ENCODE results near the gene DPP3. TPM values are rescaled to one million over a fixed set of nuclear protein-coding genes. Genes with fewer than 3 reads are reported as not detected.

Gene DPP3
- total RNA-seq, 6 experiments from 2014 or later, result 18.0 to 25.6 (median 22.0) TPM

DNA sequence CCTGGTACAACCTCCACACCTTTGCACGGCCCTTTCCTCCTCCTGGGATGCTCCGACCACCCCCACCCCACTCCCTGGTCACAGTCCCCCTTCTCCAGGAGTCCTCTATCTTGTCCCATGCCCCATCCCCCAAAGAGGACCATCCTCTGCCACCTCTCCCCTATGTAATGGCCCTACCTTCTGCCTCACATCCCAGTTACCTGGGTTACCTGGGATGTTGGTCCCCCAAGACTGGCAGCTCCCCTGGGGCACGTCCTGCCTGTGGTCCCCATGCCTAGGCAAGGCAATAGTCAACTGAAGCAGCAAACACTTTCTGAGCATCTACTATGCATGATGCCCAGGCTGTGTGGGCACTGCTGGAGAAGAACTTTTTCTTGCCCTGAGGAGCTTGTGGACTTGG lies 75.2 kb downstream of the DPP3 start:
- intact Hi-C loops (cut with DNase I), result no loop called here
- 52% methylated on average over 3 of the region's 3 CpGs for WGBS (ENCODE audit: insufficient coverage, low coverage, low lambda C conversion rate, missing lambda C conversion rate)

GRCh38 chr11:66556086-66556485 lies 75.9 kb downstream of the DPP3 start:
- Histone ChIP-seq H3K9me3 (no peaks in the 10 kb centered on the region), H3K27ac (no peak overlapping the region), H3K4me1 (peaks cover 0 to 4% (median 0%) of the 10 kb centered on the region in 4 donors), H3K36me3 (no peaks in the 10 kb centered on the region), H3K4me3 (no peak overlapping the region), H3K27me3 (no peaks in the 10 kb centered on the region)
- intact Hi-C loops (cut with DNase I), result no loop called here
- WGBS (ENCODE audit: insufficient coverage, low coverage, low lambda C conversion rate, missing lambda C conversion rate), result 100% methylated on average over 1 of the region's 7 CpGs
- DNase-seq (no peak), ATAC-seq (no peak)
- TF ChIP-seq CTCF (IDR thresholded peaks at IDR 0.05), result no peak
- no peak for TF ChIP-seq POLR2A (IDR thresholded peaks at IDR 0.05)

More for the DNA sequence above, 75.2 kb downstream of the DPP3 start:
- ATAC-seq (no peak), DNase-seq (no peak)
- no peaks in the 10 kb centered on the region for H3K9me3 ChIP-seq
- H3K36me3 ChIP-seq, result no peaks in the 10 kb centered on the region
- H3K4me1 ChIP-seq, result peaks cover 0 to 4% (median 0%) of the 10 kb centered on the region in 4 donors
- TF ChIP-seq POLR2A (IDR thresholded peaks at IDR 0.05), result no peak
- no peak for TF ChIP-seq CTCF (IDR thresholded peaks at IDR 0.05)
- no peak overlapping the region for H3K4me3 ChIP-seq
- H3K27ac ChIP-seq, result no peak overlapping the region
- H3K27me3 ChIP-seq, result no peaks in the 10 kb centered on the region

GRCh38 chr11:66557733-66558326 lies 77.6 kb downstream of the DPP3 start:
- H3K27me3 ChIP-seq, result no peaks in the 10 kb centered on the region
- H3K27ac ChIP-seq, result no peak overlapping the region
- intact Hi-C loops (cut with DNase I), result no loop called here
- no peaks in the 10 kb centered on the region for H3K9me3 ChIP-seq
- H3K36me3 ChIP-seq, result no peaks in the 10 kb centered on the region
- DNase-seq (no peak), ATAC-seq (no peak)
- H3K4me1 ChIP-seq, result peaks cover 0 to 4% (median 0%) of the 10 kb centered on the region in 4 donors
- WGBS (ENCODE audit: insufficient coverage, low coverage, low lambda C conversion rate, missing lambda C conversion rate), result no CpG with 5 or more reads among the region's 24 CpGs
- no peak for TF ChIP-seq CTCF (IDR thresholded peaks at IDR 0.05)
- no peak for TF ChIP-seq POLR2A (IDR thresholded peaks at IDR 0.05)
- no peak overlapping the region for H3K4me3 ChIP-seq

Small RNA genes within 50 kb of the gene (small RNA-seq; reads per million reads assigned to genes)
- 0 reads per million in 2 experiments for gene RF00416

Other genes starting within 250 kb of the DPP3 start
- 10 to 100 TPM in 1 of 6 experiments, 1 to 10 TPM in 5; 3.8 to 11.5 (median 6.3) TPM for gene KLC2, start 222.7 kb upstream of the DPP3 start, total RNA-seq
- 10 to 100 TPM; 52.3 to 69.0 (median 59.6) TPM for gene RAB1B, start 211.8 kb upstream of the DPP3 start, total RNA-seq
- gene CNIH2, start 202.3 kb upstream of the DPP3 start, total RNA-seq, result under 1 TPM in 2 of 6 experiments, not detected in 4; 0.26 to 0.51 TPM
- 100 to 1,000 TPM in 3 of 6 experiments, 10 to 100 TPM in 3; 75.0 to 170 (median 97.9) TPM for gene YIF1A, start 191.3 kb upstream of the DPP3 start, total RNA-seq
- gene TMEM151A, start 188.5 kb upstream of the DPP3 start, total RNA-seq, result under 1 TPM in 4 of 6 experiments, not detected in 2; 0.13 to 0.86 (median 0.45) TPM
- gene CD248, start 163.4 kb upstream of the DPP3 start, total RNA-seq, result 1 to 10 TPM in 3 of 6 experiments, under 1 TPM in 3; 0.37 to 3.2 (median 0.94) TPM
- 1 to 10 TPM in 3 of 6 experiments, under 1 TPM in 3; 0.46 to 1.8 (median 0.94) TPM for gene RIN1, start 144.0 kb upstream of the DPP3 start, total RNA-seq
- gene BRMS1, start 135.3 kb upstream of the DPP3 start, total RNA-seq, result 10 to 100 TPM in 5 of 6 experiments, 1 to 10 TPM in 1; 8.2 to 31.9 (median 12.1) TPM
- 10 to 100 TPM in 5 of 6 experiments, 1 to 10 TPM in 1; 6.3 to 25.4 (median 15.6) TPM for gene B4GAT1, start 132.8 kb upstream of the DPP3 start, total RNA-seq
- 1 to 10 TPM in 4 of 6 experiments, under 1 TPM in 2; 0.35 to 2.2 (median 1.1) TPM for gene SLC29A2, start 108.7 kb upstream of the DPP3 start, total RNA-seq
- gene NPAS4, start 59.4 kb upstream of the DPP3 start, total RNA-seq, result not detected
- 10 to 100 TPM; 17.6 to 34.1 (median 28.6) TPM for gene MRPL11, start 41.6 kb upstream of the DPP3 start, total RNA-seq
- 1 to 10 TPM; 2.0 to 5.3 (median 3.2) TPM for gene PELI3, start 13.5 kb upstream of the DPP3 start, total RNA-seq
- gene BBS1, start 30.2 kb downstream of the DPP3 start, total RNA-seq, result 10 to 100 TPM in 4 of 6 experiments, 1 to 10 TPM in 2; 6.2 to 18.1 (median 11.2) TPM
- 10 to 100 TPM in 1 of 6 experiments, 1 to 10 TPM in 5; 3.6 to 15.5 (median 5.8) TPM for gene ZDHHC24, start 65.6 kb downstream of the DPP3 start, total RNA-seq
- gene ACTN3, start 66.5 kb downstream of the DPP3 start, total RNA-seq, result not detected
- gene CTSF, start 88.2 kb downstream of the DPP3 start, total RNA-seq, result 10 to 100 TPM; 35.3 to 54.4 (median 44.7) TPM
- gene CCDC87, start 112.6 kb downstream of the DPP3 start, total RNA-seq, result under 1 TPM in 5 of 6 experiments, not detected in 1; 0.07 to 0.37 (median 0.12) TPM
- 10 to 100 TPM; 22.6 to 54.2 (median 34.3) TPM for gene CCS, start 112.8 kb downstream of the DPP3 start, total RNA-seq
- gene RBM14, start 136.2 kb downstream of the DPP3 start, total RNA-seq, result 10 to 100 TPM; 25.1 to 63.7 (median 27.4) TPM
- gene RBM4, start 158.3 kb downstream of the DPP3 start, total RNA-seq, result 10 to 100 TPM; 40.3 to 57.0 (median 48.4) TPM
- 1 to 10 TPM; 3.6 to 9.4 (median 6.9) TPM for gene RBM4B, start 197.5 kb downstream of the DPP3 start, total RNA-seq
- 10 to 100 TPM; 20.7 to 67.1 (median 50.7) TPM for gene SPTBN2, start 248.8 kb downstream of the DPP3 start, total RNA-seq

Measured in right lobe of liver (tissue), 6 donors.